ENCODE data around the gene SERPINA6.

The SERPINA6 gene

DNA sequence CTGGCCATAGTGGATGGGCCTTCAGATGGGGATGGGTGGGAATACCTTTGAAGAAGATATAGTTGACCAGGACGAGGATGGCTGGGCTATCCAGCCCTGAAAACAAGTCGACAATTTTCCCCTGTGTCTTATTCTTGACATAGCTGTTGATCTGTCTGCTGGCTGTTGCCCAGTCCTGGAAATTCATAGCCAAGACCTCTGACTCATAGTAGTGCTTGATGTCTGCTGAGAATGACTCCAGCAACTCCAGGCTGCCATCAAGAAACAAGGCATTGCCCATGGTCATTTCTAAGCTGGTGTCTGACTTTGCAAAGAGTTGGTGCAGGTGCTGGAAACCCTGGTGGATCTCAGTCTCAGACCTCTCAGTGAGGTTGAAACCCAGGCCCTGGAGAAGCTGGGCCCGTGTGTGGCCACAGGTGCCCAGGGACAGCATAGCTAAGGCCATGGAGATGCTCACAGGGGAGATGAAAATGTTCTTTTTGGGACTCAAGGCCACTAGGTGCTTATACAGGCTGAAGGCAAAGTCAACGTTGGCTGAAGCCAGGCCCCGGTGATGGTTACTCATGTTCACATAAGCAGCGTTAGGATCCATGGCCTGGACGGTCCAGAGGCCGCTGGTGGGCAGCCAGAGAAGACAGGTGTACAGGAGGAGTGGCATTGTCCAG lies 9.0 kb downstream of the SERPINA6 start:
- no peak for FAIRE-seq
- no peak for DNase-seq (ENCODE audit: insufficient read length, low spot score)
- TF ChIP-seq SPI1 (IDR thresholded peaks at IDR 0.05; ENCODE audit: low read depth, low read length): no peak
- no peak for TF ChIP-seq TAF1 (IDR thresholded peaks at IDR 0.05; ENCODE audit: low read depth, low read length)
- no peak for TF ChIP-seq POLR2AphosphoS5 (IDR thresholded peaks at IDR 0.05; ENCODE audit: low read depth, low read length)
- TF ChIP-seq POLR2A (IDR thresholded peaks at IDR 0.05; ENCODE audit: low read depth, low read length): no peak
- TF ChIP-seq PAX5 (IDR thresholded peaks at IDR 0.05; ENCODE audit: insufficient read depth, low read length, severe bottlenecking): no peak
- TF ChIP-seq POU2F2 (IDR thresholded peaks at IDR 0.05; ENCODE audit: low read depth, low read length): no peak

DNA sequence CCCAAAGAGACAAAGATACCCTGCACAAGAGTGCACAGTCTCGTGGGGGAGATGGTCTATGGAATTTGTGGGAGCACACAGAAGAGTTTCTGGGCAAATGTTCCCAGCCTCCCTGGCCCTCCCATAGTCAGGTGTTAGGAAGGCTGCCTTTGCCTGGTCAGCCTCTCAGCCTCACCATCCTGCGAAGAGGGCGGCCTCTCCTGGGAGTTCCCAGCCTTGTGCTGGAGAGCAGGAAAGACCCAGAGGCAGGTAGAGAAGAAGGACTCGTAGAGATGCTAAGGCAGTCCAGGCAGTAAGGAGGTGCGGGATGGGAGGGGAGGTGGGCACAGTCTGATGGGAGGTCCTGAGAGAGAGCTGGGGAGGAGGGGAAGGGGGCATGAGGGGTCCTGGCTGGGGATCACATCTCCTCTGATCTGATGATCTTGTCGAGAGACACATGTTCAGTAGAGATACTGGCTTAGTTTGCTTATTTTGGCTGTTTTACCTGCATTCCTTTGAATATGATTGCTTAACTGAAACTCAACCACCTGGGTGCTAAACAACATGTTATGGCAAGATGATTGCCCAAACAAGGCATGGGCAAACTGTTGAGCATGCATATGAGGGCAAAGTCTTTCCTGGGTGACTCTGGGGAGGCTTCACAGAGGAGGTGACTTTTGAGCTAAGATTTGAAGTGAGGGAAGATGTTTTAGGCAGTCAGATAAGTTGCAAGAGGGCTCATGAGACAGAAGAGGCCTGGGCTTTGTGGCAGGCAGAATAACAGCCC lies 10.5 kb downstream of the SERPINA6 start:
- TF ChIP-seq PAX5 (IDR thresholded peaks at IDR 0.05; ENCODE audit: insufficient read depth, low read length, severe bottlenecking) (no peak), SPI1 (IDR thresholded peaks at IDR 0.05; ENCODE audit: low read depth, low read length) (no peak), POU2F2 (IDR thresholded peaks at IDR 0.05; ENCODE audit: low read depth, low read length) (no peak), POLR2AphosphoS5 (IDR thresholded peaks at IDR 0.05; ENCODE audit: low read depth, low read length) (no peak), TAF1 (IDR thresholded peaks at IDR 0.05; ENCODE audit: low read depth, low read length) (no peak), POLR2A (IDR thresholded peaks at IDR 0.05; ENCODE audit: low read depth, low read length) (no peak)
- no peak for DNase-seq (ENCODE audit: insufficient read length, low spot score)
- no peak for FAIRE-seq

DNA sequence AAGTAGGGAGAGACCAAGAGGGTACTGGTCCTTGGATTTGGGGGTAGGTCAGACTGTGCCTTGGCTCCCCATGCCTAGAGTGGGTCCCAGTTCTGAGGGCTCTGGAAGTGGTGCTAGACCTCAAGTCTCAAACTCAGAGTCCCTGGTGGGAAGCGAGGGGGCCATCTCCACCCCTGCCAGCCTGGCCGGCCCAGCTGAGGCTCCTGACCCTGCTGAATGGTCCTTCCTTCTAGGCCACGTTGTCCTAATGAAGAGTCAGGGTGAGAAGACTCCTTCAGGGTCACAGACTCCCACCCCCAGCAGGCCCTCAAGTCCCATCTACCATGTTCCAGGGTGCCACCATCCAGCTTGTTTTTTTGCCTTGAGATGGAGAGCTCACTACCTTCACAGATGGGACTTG lies 12.9 kb downstream of the SERPINA6 start:
- TF ChIP-seq PAX5 (IDR thresholded peaks at IDR 0.05; ENCODE audit: insufficient read depth, low read length, severe bottlenecking) (no peak), POU2F2 (IDR thresholded peaks at IDR 0.05; ENCODE audit: low read depth, low read length) (no peak), SPI1 (IDR thresholded peaks at IDR 0.05; ENCODE audit: low read depth, low read length) (no peak), TAF1 (IDR thresholded peaks at IDR 0.05; ENCODE audit: low read depth, low read length) (no peak), POLR2AphosphoS5 (IDR thresholded peaks at IDR 0.05; ENCODE audit: low read depth, low read length) (no peak), POLR2A (IDR thresholded peaks at IDR 0.05; ENCODE audit: low read depth, low read length) (no peak)
- FAIRE-seq (no peak), DNase-seq (ENCODE audit: insufficient read length, low spot score) (no peak)

DNA sequence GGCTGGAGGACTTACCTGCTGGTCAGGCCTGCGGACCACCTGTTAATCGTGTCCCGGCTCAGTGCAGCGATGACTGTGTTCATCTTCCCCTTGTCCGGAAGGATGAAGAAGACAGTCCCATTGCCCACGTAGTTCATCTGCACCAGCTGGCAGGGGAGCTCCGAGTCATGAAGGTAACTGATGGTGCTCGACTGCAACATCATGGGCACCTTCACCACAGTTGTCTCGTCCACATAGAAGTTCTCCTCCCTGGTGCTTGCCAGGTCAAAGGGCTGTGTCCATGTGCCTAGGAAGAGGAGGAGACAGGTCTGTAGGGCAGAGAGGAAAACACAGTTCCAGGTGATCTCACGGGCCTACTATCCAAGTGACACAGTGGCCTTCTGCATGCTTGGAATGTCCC lies 13.4 kb downstream of the SERPINA6 start:
- TF ChIP-seq SPI1 (IDR thresholded peaks at IDR 0.05; ENCODE audit: low read depth, low read length): no peak
- TF ChIP-seq POU2F2 (IDR thresholded peaks at IDR 0.05; ENCODE audit: low read depth, low read length): no peak
- no peak for TF ChIP-seq POLR2A (IDR thresholded peaks at IDR 0.05; ENCODE audit: low read depth, low read length)
- TF ChIP-seq POLR2AphosphoS5 (IDR thresholded peaks at IDR 0.05; ENCODE audit: low read depth, low read length): no peak
- TF ChIP-seq TAF1 (IDR thresholded peaks at IDR 0.05; ENCODE audit: low read depth, low read length): no peak
- TF ChIP-seq PAX5 (IDR thresholded peaks at IDR 0.05; ENCODE audit: insufficient read depth, low read length, severe bottlenecking): no peak
- no peak for DNase-seq (ENCODE audit: insufficient read length, low spot score)
- no peak for FAIRE-seq

DNA sequence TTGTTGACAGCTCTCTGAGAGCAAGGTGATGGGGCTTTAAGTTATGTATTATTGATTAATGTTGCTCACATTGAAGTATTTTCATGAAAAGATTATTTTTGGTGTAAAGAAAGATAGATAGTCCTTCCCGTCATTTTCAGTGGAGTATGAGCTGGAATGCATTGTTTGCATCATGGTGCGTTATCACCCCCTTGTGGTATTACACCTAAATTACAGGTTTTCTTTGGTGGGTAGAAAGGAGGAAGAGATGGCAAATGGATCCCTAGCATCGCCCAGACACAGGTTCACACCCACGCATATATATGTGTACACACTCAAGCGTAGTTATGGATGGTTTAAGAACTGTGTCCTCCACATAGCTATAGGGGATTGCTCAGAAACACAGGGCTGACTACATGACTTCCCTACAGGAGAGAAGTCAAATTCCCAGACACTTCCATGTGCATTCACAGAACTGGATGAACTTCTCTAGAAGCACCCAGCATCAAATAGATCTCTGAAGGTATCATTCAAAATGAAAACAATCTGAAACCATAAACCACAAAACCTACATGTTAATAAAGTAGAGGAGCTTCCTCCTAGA lies 15.6 kb downstream of the SERPINA6 start:
- no peak for FAIRE-seq
- TF ChIP-seq PAX5 (IDR thresholded peaks at IDR 0.05; ENCODE audit: insufficient read depth, low read length, severe bottlenecking): no peak
- TF ChIP-seq TAF1 (IDR thresholded peaks at IDR 0.05; ENCODE audit: low read depth, low read length): no peak
- TF ChIP-seq POLR2AphosphoS5 (IDR thresholded peaks at IDR 0.05; ENCODE audit: low read depth, low read length): no peak
- TF ChIP-seq SPI1 (IDR thresholded peaks at IDR 0.05; ENCODE audit: low read depth, low read length): no peak
- no peak for TF ChIP-seq POLR2A (IDR thresholded peaks at IDR 0.05; ENCODE audit: low read depth, low read length)
- TF ChIP-seq POU2F2 (IDR thresholded peaks at IDR 0.05; ENCODE audit: low read depth, low read length): no peak
- no peak for DNase-seq (ENCODE audit: insufficient read length, low spot score)

DNA sequence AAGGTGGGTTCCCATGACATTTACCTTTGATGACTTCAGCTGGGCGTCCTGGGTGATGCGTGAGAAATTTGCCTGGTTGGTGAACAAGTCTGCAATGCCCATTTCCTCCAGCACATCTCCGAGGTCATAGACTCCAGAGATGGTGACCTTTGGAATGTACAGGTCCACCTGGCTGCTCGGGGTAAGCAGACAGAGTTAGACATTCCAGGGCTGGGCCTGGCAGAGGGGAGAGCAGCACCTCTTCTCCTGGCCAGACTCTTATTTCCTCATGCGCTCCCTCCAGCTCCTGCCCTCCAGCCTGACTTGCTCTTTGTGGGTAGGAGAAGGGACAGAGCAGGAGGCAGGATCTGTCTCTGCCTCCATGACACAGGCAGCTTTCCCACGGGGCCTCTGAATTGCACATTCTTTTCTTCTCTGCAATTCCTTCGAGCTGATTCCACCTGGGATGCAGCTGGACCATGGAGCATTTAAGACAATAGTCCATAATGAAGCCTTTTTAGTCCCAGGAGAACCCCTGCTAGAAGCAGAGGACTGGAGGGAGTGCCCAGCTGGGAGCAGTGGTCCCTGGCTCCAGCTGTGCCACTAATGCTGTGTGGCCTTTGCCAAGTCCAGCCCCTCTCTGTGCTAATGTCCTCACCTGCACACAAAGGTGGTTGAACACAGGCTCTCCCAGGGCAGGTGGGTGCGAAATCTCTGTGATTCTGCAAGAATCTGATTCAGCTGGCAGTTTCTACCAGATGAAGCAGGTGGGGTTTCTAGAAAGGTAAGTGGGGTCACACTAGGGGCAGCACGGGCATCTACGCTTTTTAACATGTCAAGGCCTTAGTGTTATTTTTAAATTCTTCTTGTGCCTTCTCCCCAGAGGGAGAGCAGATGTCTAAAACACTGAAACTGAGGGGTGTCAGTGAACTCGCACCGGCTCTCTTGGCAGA lies 16.8 kb downstream of the SERPINA6 start:
- no peak for TF ChIP-seq TAF1 (IDR thresholded peaks at IDR 0.05; ENCODE audit: low read depth, low read length)
- no peak for TF ChIP-seq SPI1 (IDR thresholded peaks at IDR 0.05; ENCODE audit: low read depth, low read length)
- TF ChIP-seq POLR2AphosphoS5 (IDR thresholded peaks at IDR 0.05; ENCODE audit: low read depth, low read length): no peak
- no peak for TF ChIP-seq POLR2A (IDR thresholded peaks at IDR 0.05; ENCODE audit: low read depth, low read length)
- no peak for TF ChIP-seq POU2F2 (IDR thresholded peaks at IDR 0.05; ENCODE audit: low read depth, low read length)
- no peak for TF ChIP-seq PAX5 (IDR thresholded peaks at IDR 0.05; ENCODE audit: insufficient read depth, low read length, severe bottlenecking)
- DNase-seq (ENCODE audit: insufficient read length, low spot score) (no peak), FAIRE-seq (no peak)

DNA sequence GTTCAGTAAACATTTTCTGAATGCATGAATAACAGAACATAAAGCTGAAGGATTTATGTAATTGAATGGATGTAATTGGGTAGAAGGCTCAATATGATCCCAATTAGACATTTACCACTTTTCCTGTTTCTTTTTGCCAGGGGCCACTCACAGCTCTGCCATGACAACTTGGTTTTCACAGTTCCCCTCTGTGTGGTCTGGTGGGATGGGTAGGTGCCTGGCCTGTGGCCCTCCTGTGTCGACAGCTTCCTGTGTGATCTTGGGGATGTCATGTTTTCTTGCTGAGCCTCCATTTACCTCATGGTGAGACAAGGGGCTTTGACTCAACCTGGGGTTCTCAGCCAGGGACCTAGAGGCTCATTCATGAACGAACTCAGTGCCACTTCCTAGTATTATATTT lies 17.5 kb downstream of the SERPINA6 start:
- TF ChIP-seq PAX5 (IDR thresholded peaks at IDR 0.05; ENCODE audit: insufficient read depth, low read length, severe bottlenecking): no peak
- TF ChIP-seq POLR2A (IDR thresholded peaks at IDR 0.05; ENCODE audit: low read depth, low read length): no peak
- TF ChIP-seq SPI1 (IDR thresholded peaks at IDR 0.05; ENCODE audit: low read depth, low read length): no peak
- TF ChIP-seq TAF1 (IDR thresholded peaks at IDR 0.05; ENCODE audit: low read depth, low read length): no peak
- no peak for TF ChIP-seq POU2F2 (IDR thresholded peaks at IDR 0.05; ENCODE audit: low read depth, low read length)
- TF ChIP-seq POLR2AphosphoS5 (IDR thresholded peaks at IDR 0.05; ENCODE audit: low read depth, low read length): no peak
- FAIRE-seq (no peak), DNase-seq (ENCODE audit: insufficient read length, low spot score) (no peak)

DNA sequence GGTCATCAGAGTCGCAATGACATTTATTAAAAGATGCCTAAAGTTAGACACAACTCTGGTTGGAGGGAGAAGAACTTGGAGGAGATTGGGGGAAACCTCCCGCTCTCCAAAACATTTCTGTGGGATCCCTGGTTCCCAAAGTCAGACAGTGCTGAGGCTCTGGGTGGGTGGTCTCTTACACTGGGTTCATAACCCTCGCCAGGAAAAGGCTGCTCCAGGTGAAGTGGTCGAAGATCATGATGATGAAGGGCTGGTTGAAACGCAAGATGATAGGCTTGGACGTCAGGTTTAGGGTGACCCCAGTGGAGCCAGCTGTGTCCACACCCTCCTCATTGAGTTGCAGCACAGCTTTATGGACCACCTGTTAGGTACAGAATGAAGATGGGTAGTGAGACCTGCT lies 18.9 kb downstream of the SERPINA6 start:
- DNase-seq (ENCODE audit: insufficient read length, low spot score) (no peak), FAIRE-seq (no peak)
- TF ChIP-seq POLR2AphosphoS5 (IDR thresholded peaks at IDR 0.05; ENCODE audit: low read depth, low read length) (no peak), TAF1 (IDR thresholded peaks at IDR 0.05; ENCODE audit: low read depth, low read length) (no peak), PAX5 (IDR thresholded peaks at IDR 0.05; ENCODE audit: insufficient read depth, low read length, severe bottlenecking) (no peak), POLR2A (IDR thresholded peaks at IDR 0.05; ENCODE audit: low read depth, low read length) (no peak), POU2F2 (IDR thresholded peaks at IDR 0.05; ENCODE audit: low read depth, low read length) (no peak), SPI1 (IDR thresholded peaks at IDR 0.05; ENCODE audit: low read depth, low read length) (no peak)

All from GM12891 (cell line).